ENCODE data around the gene SOCS4. TPM values are rescaled to one million over a fixed set of nuclear protein-coding genes. Genes with fewer than 3 reads are reported as not detected.
"Not testable (repeated sequence)": the region's sequence is repeated elsewhere in the genome, so short reads cannot be mapped to it uniquely, and the experiment has no call there.

Gene SOCS4, protein sequence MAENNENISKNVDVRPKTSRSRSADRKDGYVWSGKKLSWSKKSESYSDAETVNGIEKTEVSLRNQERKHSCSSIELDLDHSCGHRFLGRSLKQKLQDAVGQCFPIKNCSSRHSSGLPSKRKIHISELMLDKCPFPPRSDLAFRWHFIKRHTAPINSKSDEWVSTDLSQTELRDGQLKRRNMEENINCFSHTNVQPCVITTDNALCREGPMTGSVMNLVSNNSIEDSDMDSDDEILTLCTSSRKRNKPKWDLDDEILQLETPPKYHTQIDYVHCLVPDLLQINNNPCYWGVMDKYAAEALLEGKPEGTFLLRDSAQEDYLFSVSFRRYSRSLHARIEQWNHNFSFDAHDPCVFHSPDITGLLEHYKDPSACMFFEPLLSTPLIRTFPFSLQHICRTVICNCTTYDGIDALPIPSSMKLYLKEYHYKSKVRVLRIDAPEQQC
- 10 to 100 TPM in 9 of 12 donors, 1 to 10 TPM in 2, not detected in 1; 8.0 to 14.4 (median 11.3) TPM for polyA plus RNA-seq (ENCODE audit: insufficient read length in 12 of 12)
- long read RNA-seq, donor 1, full-length matches to known transcripts, result 9 of 9 reads
- long read RNA-seq, donor 1, partial matches to known transcripts, result 0 of 9 reads
- long read RNA-seq, donor 1, other reads (novel, unspliced or antisense), result 0 of 9 reads
- long read RNA-seq, donor 2, full-length matches to known transcripts, result 5 of 5 reads
- long read RNA-seq, donor 2, partial matches to known transcripts, result 0 of 5 reads
- long read RNA-seq, donor 2, other reads (novel, unspliced or antisense), result 0 of 5 reads
- long read RNA-seq, donor 3, full-length matches to known transcripts, result 3 of 3 reads
- long read RNA-seq, donor 3, partial matches to known transcripts, result 0 of 3 reads
- long read RNA-seq, donor 3, other reads (novel, unspliced or antisense), result 0 of 3 reads
- long read RNA-seq, donor 4, full-length matches to known transcripts, result 2 of 2 reads
- long read RNA-seq, donor 4, partial matches to known transcripts, result 0 of 2 reads
- long read RNA-seq, donor 4, other reads (novel, unspliced or antisense), result 0 of 2 reads
- long read RNA-seq, donor 5, full-length matches to known transcripts, result 6 of 6 reads
- long read RNA-seq, donor 5, partial matches to known transcripts, result 0 of 6 reads
- long read RNA-seq, donor 5, other reads (novel, unspliced or antisense), result 0 of 6 reads
- long read RNA-seq, donor 6, full-length matches to known transcripts, result 1 of 1 reads
- long read RNA-seq, donor 6, partial matches to known transcripts, result 0 of 1 reads
- long read RNA-seq, donor 6, other reads (novel, unspliced or antisense), result 0 of 1 reads
- long read RNA-seq, donor 7, result 0 reads
- long read RNA-seq, donor 8, full-length matches to known transcripts, result 3 of 3 reads
- long read RNA-seq, donor 8, partial matches to known transcripts, result 0 of 3 reads
- long read RNA-seq, donor 8, other reads (novel, unspliced or antisense), result 0 of 3 reads
- long read RNA-seq, donor 9, full-length matches to known transcripts, result 1 of 1 reads
- long read RNA-seq, donor 9, partial matches to known transcripts, result 0 of 1 reads
- long read RNA-seq, donor 9, other reads (novel, unspliced or antisense), result 0 of 1 reads
- long read RNA-seq, donor 10, result 0 reads
- long read RNA-seq, donor 11, full-length matches to known transcripts, result 4 of 4 reads
- long read RNA-seq, donor 11, partial matches to known transcripts, result 0 of 4 reads
- long read RNA-seq, donor 11, other reads (novel, unspliced or antisense), result 0 of 4 reads

DNA sequence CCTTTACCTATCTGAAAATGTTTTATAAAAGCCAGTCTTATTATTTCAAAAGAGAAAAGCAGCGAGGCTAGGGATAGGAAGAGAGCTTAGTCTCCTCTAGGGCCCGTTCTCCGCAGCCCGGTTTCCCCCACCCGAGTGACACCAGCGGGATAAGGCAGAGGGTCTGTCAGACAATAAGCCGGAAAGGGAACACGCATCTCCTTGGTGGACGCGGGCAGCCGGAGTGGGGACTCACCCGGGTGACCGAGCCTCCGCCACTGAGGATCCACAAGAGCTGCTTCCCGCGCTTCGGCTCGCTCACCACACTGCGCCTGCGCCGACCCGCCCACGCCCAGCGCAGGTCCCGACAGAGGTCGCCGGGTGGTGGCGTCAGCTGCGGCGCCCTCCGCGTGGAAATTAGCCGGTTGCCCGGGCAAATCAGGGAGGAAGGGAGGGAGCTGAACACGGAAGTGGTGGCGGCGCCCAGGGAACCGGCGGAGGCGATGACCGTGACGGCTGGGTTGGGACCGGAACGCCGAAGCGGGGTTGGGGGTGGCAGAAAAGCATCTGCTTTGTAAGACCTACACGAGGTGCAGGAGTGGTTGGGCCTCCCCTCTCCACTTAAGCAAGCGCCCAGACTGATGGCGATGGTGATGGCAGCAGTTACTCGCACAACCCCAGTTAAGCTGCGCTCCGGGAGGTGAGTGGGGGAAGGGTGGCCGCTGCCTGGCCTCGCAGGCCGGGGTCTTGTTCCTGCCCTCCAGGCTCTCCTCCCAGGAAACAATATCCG is at the start of gene SOCS4, which contains the start of gene WDHD1:
SOCS4 (plus strand) TSS at position 444 of the 769 bp plus-strand sequence. CDS start 15,806 bp downstream, outside the sequence.
WDHD1 (minus strand) TSS at position 307 of the 769 bp plus-strand sequence. CDS start 312 bp downstream, outside the sequence.
- DNase-seq, result peak; percentile 94

DNA sequence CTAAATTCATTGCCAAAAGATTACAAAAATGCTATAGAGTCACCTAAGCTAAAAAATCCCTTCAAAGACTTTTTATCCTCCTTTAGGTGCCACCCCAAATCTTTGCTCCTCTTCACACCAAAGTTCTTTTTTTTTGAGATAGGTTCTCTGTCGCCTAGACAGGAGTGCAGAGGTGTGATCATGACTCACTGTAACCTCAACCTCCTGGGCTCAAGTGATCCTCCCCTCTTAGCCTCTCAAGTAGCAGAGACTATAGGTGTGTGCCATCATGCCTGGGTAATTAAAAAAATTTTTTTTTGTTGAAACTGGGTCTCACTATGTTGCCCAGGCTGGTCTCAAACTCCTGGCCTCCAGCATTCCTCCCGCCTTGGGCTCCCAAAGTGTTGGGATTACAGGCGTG is 48.0 kb upstream of the SOCS4 start:
- DNase-seq, result no peak

DNA sequence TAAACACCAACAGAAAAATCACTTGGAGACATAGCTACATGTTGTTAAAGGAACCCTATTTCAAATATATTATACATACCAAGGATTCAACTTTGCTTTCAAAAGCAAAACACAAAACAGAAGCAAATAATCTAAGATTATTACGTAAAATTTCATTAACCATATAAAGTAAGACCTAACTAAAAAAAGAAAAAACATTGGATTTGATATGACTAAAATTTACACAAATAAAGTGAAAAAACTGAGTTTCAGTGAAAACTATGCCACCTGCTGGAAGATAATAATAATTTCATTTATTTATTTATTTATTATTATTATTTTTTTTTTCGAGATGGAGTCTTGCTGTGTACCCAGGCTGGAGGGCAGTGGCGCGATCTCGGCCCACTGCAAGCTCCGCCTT is 45.3 kb upstream of the SOCS4 start:
- no peak for DNase-seq

DNA sequence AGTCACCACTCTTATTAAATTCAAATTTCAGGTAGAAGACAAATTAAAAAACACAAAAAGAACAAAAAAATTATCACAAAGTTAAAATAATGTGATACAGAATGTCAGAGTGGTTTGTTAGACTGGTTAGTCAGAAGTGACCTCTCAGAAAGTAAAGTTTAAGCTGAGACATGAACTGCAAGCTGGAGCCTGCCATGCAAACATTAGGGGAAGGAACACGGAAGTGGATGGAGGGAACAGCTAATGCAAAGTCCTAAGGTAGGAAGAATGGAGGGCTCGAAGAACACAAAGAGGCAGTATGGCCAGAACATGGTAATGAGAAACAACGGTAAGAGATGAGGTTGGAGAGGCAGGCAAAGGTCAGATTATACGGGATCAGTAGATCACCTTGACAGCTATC is 41.9 kb upstream of the SOCS4 start:
- no peak for DNase-seq

DNA sequence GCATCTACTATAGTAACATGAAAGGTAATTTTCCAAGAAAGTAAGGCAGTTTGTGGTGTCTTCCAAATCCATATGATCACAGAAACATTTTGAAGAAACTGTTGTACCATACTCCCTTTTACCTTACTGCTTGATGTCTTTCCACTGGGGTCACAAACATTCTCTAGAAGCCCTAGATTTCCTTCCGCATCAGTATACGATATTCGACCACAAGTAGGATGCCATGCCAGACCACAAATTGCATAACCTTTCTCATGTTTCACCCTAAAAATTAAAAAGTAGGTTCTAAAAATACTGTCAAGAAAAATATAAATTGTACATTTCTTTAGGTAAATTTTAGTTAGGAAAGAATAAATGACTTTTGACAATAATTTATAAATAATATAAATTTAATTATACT is 26.7 kb upstream of the SOCS4 start:
- DNase-seq, result no peak

DNA sequence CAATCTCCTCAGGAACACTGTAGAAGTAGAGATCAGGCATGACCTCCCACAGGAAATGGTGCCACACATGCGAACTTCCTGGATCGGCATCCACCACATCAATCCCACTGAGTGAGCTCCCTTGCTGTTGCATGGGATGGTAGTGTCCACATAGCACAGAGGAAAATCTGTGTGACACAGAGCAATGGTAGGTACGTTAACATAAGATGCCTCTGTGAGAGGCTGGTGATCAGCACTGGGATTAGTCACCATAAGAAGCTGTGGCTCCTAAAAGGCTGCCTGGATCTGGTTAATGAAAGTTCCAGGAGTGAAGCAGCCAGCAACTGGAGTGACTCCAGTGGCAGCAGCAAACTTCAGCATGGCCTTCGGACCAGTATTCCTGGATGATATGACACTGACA is 22.0 kb upstream of the SOCS4 start:
- DNase-seq, result no peak

DNA sequence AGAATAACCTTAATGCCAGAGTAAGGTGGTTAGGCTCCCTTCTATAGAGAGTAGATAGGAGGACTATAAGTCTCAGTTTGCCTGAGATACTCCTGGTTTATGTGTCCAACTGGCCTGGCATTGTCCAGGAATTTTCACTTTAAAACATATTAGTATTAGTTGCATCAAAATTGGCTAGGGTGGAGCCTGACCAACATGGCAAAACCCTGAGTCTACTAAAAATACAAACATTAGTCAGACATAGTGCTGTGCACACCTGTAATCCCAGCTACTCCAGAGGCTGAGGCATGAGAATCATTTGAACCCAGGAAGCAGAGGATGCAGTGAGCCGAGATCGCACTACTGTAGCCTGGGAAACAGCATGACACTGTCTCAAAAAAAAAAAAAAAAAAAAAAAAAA is 12.0 kb upstream of the SOCS4 start:
- no peak for DNase-seq

DNA sequence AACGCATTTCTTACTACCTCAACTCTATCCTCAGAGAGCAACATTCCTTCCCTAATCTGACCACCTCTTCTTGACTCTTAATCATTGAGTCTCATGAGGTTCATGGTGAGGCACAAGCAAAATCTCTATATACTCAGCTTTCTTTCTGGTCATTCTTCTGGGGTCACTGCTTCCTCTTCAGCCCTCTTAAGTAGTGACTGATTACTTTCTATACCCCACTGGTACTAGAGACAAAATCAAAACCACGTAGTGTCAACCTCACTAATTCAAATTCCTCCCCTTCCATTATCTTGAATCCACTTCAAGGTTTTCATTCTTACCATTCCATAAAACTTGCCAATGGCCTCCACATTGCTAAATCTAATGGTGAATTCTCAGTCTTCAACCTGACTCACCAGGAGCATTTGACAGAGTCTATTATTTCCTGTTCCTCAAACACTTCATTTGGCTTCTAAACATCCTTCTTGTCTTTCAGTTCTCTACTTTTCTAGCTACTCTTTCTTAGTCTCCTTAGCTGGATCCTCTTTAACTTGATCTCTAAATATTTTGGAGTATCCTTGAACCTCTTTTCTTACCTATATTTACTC is 7.0 kb upstream of the SOCS4 start:
- DNase-seq, result no peak

DNA sequence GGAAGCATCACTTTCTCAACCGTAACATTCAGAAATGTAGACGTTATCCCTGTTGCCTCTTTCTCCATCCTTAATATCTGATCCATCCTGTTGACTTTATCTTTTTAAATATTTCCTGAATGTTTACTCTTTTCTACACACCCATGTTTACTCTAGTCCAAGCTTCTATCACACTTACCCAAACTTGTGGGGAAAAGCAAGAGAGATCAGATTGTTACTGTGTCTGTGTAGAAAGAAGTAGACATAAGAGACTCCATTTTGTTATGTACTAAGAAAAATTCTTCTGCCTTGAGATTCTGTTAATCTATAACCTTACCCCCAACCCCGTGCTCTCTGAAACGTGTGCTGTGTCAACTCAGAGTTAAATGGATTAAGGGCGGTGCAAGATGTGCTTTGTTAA is 2.7 kb upstream of the SOCS4 start:
- not testable (repeated sequence) for DNase-seq

DNA sequence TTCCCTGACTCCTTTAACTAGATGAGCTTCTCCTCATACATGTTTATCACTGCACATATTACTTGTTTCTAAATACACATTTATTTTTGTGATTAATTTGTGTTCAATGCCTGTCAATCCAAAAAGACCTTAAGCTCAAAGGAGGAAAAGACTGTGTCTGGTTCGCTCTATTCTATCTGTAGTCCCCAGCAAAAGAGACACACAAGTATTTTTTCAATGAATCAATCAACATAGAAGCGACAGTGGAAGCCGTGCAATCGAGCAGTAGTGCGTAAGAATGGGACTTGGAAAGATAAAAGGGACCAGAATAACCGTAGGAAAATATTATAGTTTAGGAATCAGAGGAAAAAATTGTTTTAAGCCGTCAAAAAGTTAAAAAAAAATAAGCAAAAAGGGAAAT is 1.1 kb upstream of the SOCS4 start:
- no peak for DNase-seq

DNA sequence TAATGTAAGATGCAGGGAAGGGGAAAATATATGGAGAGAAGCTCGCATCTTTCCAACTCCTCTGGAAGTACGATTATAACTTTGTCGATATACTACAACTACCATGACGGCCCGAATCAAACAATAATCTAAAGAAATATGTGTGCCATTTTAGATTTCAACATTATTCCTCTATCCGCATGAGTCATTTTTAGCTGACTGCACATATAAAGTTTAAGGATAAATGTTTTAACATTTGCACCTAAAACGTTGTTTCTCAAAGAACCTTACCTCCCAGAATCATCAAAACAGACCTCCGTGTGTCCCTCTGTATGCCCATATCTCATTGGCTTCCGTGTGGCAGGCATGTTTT is 619 bp upstream of the SOCS4 start:
- no peak for DNase-seq

DNA sequence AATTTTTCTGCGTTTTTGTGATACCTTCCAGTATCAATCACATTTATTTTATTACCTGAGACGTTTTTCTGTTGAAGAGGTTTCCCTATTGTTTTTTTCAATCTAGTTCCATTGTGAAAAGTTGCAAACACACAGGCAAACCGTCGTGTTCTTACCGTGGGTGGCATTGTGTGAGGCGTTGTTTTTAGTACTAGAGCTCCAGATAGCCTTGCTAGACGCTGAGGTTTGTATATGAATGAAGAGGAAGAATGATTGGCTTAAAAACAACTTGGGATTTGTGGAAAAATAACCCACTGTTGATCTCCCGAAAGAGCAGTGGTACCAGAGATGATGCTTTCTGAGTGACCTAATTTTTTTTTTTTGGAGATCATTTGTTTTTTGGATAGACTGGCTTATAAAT is 1.0 kb downstream of the SOCS4 start:
- DNase-seq, result no peak

DNA sequence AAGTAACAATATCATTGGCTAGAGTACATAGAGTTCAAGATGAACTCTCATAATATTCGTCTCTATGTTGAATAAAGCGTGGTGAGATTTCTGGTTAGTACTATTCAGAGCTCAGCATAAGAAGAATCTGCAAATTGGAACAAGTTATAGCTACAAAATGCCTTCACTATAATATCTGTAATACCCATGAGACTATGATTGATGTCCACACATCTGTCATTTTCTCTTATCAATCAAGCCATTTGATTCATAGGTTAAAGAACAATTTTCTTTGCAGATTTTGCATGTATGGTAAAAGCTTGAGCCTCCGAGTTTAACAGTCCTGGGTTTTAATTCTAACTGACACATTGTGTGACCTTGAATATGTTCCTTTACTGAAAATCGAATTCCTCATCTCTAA is 1.4 kb downstream of the SOCS4 start:
- no peak for DNase-seq

DNA sequence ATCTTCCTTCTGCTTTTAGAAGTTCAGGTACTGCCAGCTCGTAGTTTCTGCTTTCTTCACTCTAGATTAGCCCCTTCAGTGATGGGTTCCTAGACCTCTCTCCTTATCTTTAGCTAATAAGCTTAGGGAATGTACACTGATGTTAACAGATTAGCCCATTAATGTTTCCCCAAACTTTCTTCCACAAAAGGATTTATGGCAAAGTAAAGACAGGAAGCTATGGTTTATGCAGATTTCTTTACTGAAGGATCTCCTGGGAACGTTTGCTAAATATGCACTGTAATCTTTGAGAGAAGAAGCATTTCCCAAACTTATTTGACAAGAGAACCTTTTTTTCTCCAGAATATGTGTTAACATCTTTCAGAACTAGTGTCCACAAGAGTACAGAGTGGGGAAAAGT is 4.2 kb downstream of the SOCS4 start:
- DNase-seq, result no peak

DNA sequence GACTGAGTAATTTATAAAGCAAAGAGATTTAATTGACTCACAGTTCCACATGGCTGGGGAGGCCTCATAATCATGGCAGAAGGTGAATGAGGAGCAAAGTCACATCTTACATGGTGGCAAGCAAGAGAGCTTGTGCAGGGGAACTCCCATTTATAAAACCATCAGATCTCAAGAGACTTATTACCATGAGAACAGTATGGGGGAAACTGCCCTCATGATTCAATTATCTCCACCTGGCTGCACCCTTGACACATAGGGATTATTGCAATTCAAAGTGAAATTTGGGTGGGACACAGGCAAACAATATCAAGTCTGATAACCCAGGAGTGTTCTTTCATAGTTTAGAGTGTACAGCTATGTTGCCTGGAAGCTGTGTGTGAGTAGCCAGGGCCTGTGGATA is 11.0 kb downstream of the SOCS4 start:
- not testable (repeated sequence) for DNase-seq

DNA sequence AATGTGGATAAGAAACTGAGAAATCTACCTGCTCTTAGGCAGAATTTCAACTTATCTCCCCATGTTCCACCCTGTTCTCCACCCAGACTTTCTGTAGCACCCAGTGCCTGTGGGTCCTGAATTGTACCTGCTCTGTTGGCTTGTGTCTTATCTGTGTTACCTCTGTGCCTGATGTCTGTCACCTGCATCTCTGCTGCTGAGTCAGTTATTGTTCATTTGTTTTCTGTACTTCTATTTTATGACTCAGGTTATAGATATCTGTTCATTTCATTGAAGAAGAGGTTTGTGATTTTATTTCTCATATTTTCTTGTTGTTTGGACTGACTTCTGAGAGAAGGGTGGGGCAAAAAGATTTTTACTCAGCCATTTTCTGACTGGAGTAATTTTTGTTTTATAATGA is 11.7 kb downstream of the SOCS4 start:
- DNase-seq, result no peak

DNA sequence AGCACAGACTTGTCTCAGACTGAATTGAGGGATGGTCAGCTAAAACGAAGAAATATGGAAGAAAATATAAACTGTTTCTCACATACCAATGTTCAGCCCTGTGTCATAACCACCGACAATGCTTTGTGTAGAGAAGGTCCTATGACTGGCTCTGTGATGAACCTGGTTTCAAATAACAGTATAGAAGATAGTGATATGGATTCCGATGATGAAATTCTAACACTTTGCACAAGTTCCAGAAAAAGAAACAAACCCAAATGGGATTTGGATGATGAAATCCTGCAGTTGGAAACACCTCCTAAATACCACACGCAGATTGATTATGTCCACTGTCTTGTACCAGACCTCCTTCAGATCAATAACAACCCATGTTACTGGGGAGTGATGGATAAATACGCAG is 16.5 kb downstream of the SOCS4 start:
- no peak for DNase-seq

DNA sequence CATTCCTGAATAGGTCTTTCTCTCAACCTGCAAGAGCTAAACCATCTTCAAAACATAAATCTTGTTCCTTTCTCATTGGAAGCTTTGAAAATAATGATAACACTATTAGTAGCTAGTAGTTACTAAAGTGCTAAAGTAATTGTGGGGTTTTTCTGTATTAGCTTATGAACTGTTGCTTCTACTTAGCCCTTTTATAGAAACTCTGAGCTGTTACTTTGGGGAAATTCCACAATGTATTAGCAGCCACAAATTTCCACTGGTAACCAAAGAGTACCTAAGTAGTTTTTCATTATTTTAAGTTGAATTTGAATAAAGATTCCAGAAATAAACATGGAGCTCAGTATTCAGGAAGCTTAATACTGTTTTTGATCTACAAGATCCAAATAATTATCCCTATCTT is 18.1 kb downstream of the SOCS4 start:
- no peak for DNase-seq

DNA sequence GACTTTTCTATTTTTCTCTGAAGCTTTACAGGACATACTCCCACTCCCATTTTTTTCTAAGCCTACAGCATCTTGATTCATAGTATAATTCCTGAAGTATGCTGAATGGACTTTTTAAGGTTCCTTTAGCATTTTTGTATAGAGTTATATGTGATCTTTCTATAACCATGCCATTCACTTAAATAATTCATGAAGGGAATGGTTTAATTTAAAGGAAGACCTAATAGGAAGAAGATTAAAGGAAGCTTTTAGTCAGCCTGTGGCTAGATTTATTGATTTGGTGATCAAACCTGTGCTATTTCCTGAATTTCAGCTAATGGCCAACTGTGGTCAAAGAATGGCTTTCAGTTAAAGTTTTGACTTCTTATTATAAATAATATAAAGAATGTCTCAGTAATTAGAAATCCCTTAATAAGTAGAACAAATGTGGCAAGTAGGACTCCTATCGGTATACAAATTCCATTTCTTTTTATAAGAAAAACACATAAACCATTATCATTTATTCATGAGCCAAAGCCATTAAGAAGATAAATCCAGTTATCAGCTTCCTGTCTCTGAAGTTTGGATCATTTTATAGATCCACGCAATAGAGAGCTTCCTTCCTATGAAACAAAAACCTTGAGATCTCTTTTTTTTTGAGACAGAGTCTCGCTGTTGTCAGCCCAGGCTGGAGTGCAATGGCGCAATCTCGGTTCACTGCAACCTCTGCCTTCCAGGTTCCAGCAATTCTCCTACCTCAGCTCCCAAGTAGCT is 20.4 kb downstream of the SOCS4 start:
- DNase-seq, result no peak
